H1 (cell line): ENCODE data around the gene CHST8. TPM values are rescaled to one million over a fixed set of nuclear protein-coding genes. Genes with fewer than 3 reads are reported as not detected.

ENCODE experiments used
- CTCF ChIA-PET: fragments of 300-600 bp; sonication (Branson Sonifier 250); formaldehyde crosslinking; loops from one replicate; lab custom pipeline; 2021; ENCODE audit not compliant: partially characterized antibody; lab: Charles Lee
- POLR2A ChIA-PET: fragments of 300-600 bp; sonication (Branson Sonifier 250); formaldehyde crosslinking; loops from one replicate; lab custom pipeline; 2021; ENCODE audit warnings: inconsistent platforms; ENCODE audit not compliant: partially characterized antibody; lab: Charles Lee
- DNase-seq, 2 experiments: peaks; one replicate each; pipeline versions ENCODE4 v3.0.0 to v3.0.0-alpha.2; 2010 to 2022; ENCODE audit warnings: low spot score in 2 of 2, low read depth in 1 of 2, mixed read lengths in 1 of 2
- FAIRE-seq: peaks from 2 replicates; lab custom pipeline; 2011; peaks lifted over from hg19 to GRCh38; lab: Jason Lieb, UNC
- H2AFZ ChIP-seq: 2 replicates; pipeline ENCODE4 v1.8.1; 2012; ENCODE audit warnings: low read length, inconsistent platforms
- H2AK5ac ChIP-seq: 2 replicates; pipeline ENCODE4 v1.6.1; 2013; ENCODE audit warnings: low read depth, low read length
- H2BK120ac ChIP-seq: replicated peaks from 2 replicates; pipeline ENCODE3; 2013; ENCODE audit warnings: low read depth, low read length, inconsistent platforms
- H2BK12ac ChIP-seq: 2 replicates; pipeline ENCODE4 v1.6.1; 2013; ENCODE audit warnings: low read depth, low read length
- H2BK15ac ChIP-seq: 2 replicates; pipeline ENCODE4 v1.6.1; 2013; ENCODE audit warnings: low read length
- H2BK20ac ChIP-seq: 2 replicates; pipeline ENCODE4 v1.6.1; 2013; ENCODE audit warnings: low read length
- H2BK5ac ChIP-seq: 2 replicates; pipeline ENCODE4 v1.6.1; 2013; ENCODE audit warnings: low read depth, low read length
- H3K14ac ChIP-seq: 2 replicates; pipeline ENCODE4 v1.6.1; 2013; ENCODE audit warnings: inconsistent platforms; ENCODE audit not compliant: insufficient read length
- H3K18ac ChIP-seq: 2 replicates; pipeline ENCODE4 v1.6.1; 2013; ENCODE audit warnings: low read length; ENCODE audit errors: extremely low read depth
- H3K23ac ChIP-seq: 2 replicates; pipeline ENCODE4 v1.6.1; 2013; ENCODE audit warnings: inconsistent platforms; ENCODE audit not compliant: insufficient read length
- H3K23me2 ChIP-seq: 2 replicates; pipeline ENCODE4 v1.6.1; 2013; ENCODE audit warnings: low read depth, low read length
- H3K27ac ChIP-seq: 2 replicates; pipeline ENCODE4 v1.6.1; 2011; ENCODE audit warnings: low read depth, low read length, inconsistent platforms
- H3K27me3 ChIP-seq, 4 experiments: replicated peaks in 1 of 4; 1 replicate in 1 of 4; 2 replicates in 3 of 4; pipeline versions ENCODE4 v1.6.1 to v1.8.1; 2011 to 2013; ENCODE audit warnings: low read length in 3 of 4, mild to moderate bottlenecking in 3 of 4, inconsistent platforms in 2 of 4, mixed read lengths in 2 of 4, moderate library complexity in 1 of 4; ENCODE audit not compliant: control insufficient read depth in 3 of 4, insufficient read depth in 3 of 4; ENCODE audit errors: extremely low read depth in 1 of 4
- H3K36me3 ChIP-seq, 4 experiments: 2 replicates each; pipeline versions ENCODE4 v1.6.1 to v1.8.1; 2011 to 2013; ENCODE audit warnings: mild to moderate bottlenecking in 4 of 4, low read length in 3 of 4, moderate library complexity in 2 of 4, control low read depth in 1 of 4, inconsistent platforms in 1 of 4; ENCODE audit not compliant: insufficient read depth in 4 of 4, control insufficient read depth in 2 of 4
- H3K4ac ChIP-seq: replicated peaks from 2 replicates; pipeline ENCODE3; 2013; ENCODE audit warnings: low read length, low read depth, mixed read lengths, inconsistent platforms; ENCODE audit not compliant: insufficient read length
- H3K4me1 ChIP-seq, 4 experiments: replicated peaks in 1 of 4; 1 replicate in 1 of 4; 2 replicates in 3 of 4; pipeline versions ENCODE4 v1.6.1 to v1.8.1; 2011 to 2013; ENCODE audit warnings: low read length in 3 of 4, inconsistent platforms in 2 of 4, mixed read lengths in 1 of 4; ENCODE audit not compliant: insufficient read depth in 4 of 4, control insufficient read depth in 3 of 4
- H3K4me2 ChIP-seq, 2 experiments: 2 replicates each; pipeline versions ENCODE4 v1.6.1 to v1.8.1; 2011 to 2013; ENCODE audit warnings: low read depth in 2 of 2, low read length in 2 of 2, control low read depth in 1 of 2, inconsistent platforms in 1 of 2, mild to moderate bottlenecking in 1 of 2; ENCODE audit not compliant: insufficient read depth in 1 of 2
- H3K4me3 ChIP-seq, 4 experiments: fragments of 200-600, 300-600 bp in 1 of 4; sonication (generic), shearing (Covaris generic), sonication (Bioruptor Twin) in 1 of 4; 2 replicates each; pipeline versions ENCODE4 v1.5.1 to v1.8.1; 2011 to 2016; ENCODE audit warnings: low read length in 4 of 4, low read depth in 3 of 4, control low read depth in 2 of 4, inconsistent platforms in 2 of 4, mild to moderate bottlenecking in 2 of 4, mixed read lengths in 1 of 4, moderate library complexity in 1 of 4; ENCODE audit not compliant: insufficient read depth in 2 of 4; ENCODE audit errors: extremely low read depth in 1 of 4
- H3K56ac ChIP-seq: replicated peaks from 2 replicates; pipeline ENCODE3; 2013; ENCODE audit warnings: low read depth, mild to moderate bottlenecking, mixed read lengths, low read length, inconsistent platforms; ENCODE audit not compliant: insufficient read length
- H3K79me1 ChIP-seq: 2 replicates; pipeline ENCODE4 v1.6.1; 2013; ENCODE audit warnings: low read depth, low read length, control low read depth
- H3K79me2 ChIP-seq, 2 experiments: 2 replicates each; pipeline versions ENCODE4 v1.6.1 to v1.8.1; 2012 to 2013; ENCODE audit warnings: low read length in 2 of 2, mild to moderate bottlenecking in 2 of 2, inconsistent platforms in 1 of 2; ENCODE audit not compliant: insufficient read depth in 2 of 2, control insufficient read depth in 1 of 2
- H3K9ac ChIP-seq, 4 experiments: replicated peaks in 1 of 4; 1 replicate in 1 of 4; 2 replicates in 3 of 4; pipeline versions ENCODE4 v1.6.1 to v1.8.1; 2011 to 2013; ENCODE audit warnings: low read depth in 3 of 4, low read length in 3 of 4, control low read depth in 2 of 4, mild to moderate bottlenecking in 2 of 4, moderate library complexity in 2 of 4, inconsistent platforms in 1 of 4; ENCODE audit errors: extremely low read depth in 1 of 4
- H3K9me3 ChIP-seq, 2 experiments: 2 replicates each; pipeline versions ENCODE4 v1.6.1 to v1.8.1; 2012 to 2013; ENCODE audit warnings: mild to moderate bottlenecking in 2 of 2, moderate library complexity in 2 of 2, control low read depth in 1 of 2, inconsistent platforms in 1 of 2, low read depth in 1 of 2, low read length in 1 of 2, mixed read lengths in 1 of 2; ENCODE audit not compliant: insufficient read depth in 2 of 2
- H4K20me1 ChIP-seq, 2 experiments: replicated peaks in 1 of 2; 2 replicates each; pipeline versions ENCODE3 to v1.8.1; 2011 to 2013; ENCODE audit warnings: inconsistent platforms in 2 of 2, low read length in 2 of 2, mild to moderate bottlenecking in 1 of 2; ENCODE audit not compliant: insufficient read depth in 2 of 2, control insufficient read depth in 1 of 2
- H4K5ac ChIP-seq: 2 replicates; pipeline ENCODE4 v1.6.1; 2013; ENCODE audit warnings: low read length, low read depth, mixed read lengths, inconsistent platforms; ENCODE audit not compliant: insufficient read length
- H4K8ac ChIP-seq: 2 replicates; pipeline ENCODE4 v1.8.0; 2013; ENCODE audit warnings: mild to moderate bottlenecking, moderate library complexity, low read length, inconsistent platforms; ENCODE audit not compliant: insufficient read depth; ENCODE audit errors: extremely low read depth
- H4K91ac ChIP-seq: replicated peaks from 2 replicates; pipeline ENCODE3; 2013; ENCODE audit warnings: low read length, mixed read lengths, inconsistent platforms; ENCODE audit not compliant: insufficient read length
- WGBS, 2 experiments: shearing (Covaris generic) in 1 of 2; methylation state at CpG; one replicate each; pipeline versions ENCODE4 v1.1.6 to v1.1.7; 2013 to 2015; ENCODE audit warnings: low lambda C conversion rate in 2 of 2, mixed read lengths in 2 of 2, inconsistent platforms in 1 of 2, low coverage in 1 of 2, missing lambda C conversion rate in 1 of 2; ENCODE audit not compliant: insufficient replicate concordance in 2 of 2, insufficient coverage in 1 of 2, insufficient read length in 1 of 2; ENCODE audit errors: extremely low coverage in 1 of 2, missing lambda C conversion rate in 1 of 2; 5-methylcytosine and 5-hydroxymethylcytosine counted together
- polyA plus RNA-seq, 7 experiments: library from polyadenylated mRNA; depleted of rRNA in 3 of 7; stranded (reverse) in 5 of 7; unstranded in 2 of 7; fragments of >200 nt in 5 of 7; fragments of 200-250 nt in 2 of 7; gene quantifications; 1 replicate in 5 of 7; 2 replicates in 1 of 7; 4 replicates in 1 of 7; pipeline versions ENCODE4 v1.2.1 to v1.2.3, GENCODE V29; 2011 to 2013; ENCODE audit warnings: missing spikeins in 2 of 7, mixed read lengths in 2 of 7
- total RNA-seq: library from RNA; stranded (reverse); fragmentation: NEBNext Ultra II Directional; extraction: Animal tissue kit (Norgen Biotek cat#: 25700); gene quantifications from 2 replicates; pipeline ENCODE4 v1.2.1, GENCODE V29; 2021

Gene CHST8
- total and polyA plus RNA-seq, 2 of the 8 experiments (the other 6 are each of a cell fraction or from before 2014, with no cell fraction given): 10.8 to 28.2 TPM

DNA sequence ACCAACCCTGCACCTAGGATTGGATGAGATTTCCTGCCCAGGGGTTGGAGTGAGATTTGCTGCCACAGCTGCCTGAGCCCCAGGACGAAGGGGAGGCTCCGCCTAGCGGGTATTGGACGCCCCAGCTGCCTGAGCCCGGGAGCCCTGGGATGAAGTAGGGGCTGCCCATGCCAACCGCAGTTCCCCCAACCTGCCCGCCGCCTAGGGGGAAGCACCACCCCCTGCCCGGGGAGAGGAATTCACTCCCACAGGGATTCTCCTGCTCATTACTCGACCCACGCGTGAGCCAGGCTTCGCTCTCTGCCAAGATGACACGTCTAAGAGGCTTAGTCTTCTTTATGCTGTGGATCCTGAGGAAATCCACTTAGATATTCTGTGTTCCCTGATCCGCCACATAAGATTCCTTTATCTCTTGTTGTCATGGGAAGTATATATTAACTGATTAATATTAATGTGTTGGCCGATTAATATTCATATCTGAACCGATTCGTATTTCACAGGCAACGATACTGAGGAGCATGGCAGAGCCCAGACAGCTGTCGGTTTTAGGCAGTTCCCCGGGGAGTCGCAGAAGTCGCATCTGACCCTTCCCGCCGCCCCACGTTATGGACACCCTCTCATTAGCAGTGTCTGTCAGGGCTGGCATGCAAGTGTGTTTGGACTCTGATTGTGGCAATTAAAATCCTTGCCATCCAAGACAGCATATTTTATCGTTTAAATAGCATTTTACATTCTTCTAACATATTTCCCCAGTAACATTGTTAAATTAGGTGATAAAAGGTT is 130.5 kb downstream of the CHST8 start:
- POLR2A ChIA-PET: interaction anchor here (0.8 to 1.7 kb wide), 2 partner anchors 12 to 129 kb away, joined by 4 to 5 read pairs; partner anchors contain the start of gene CHST8
- FAIRE-seq (no peak), DNase-seq (no peak)
- Histone ChIP-seq H3K18ac (no peak overlapping the region), H4K91ac (no peak overlapping the region), H4K5ac (no peak overlapping the region), H4K8ac (no peak overlapping the region), H2BK120ac (no peak overlapping the region), H3K4me3 (no peak overlapping the region), H2BK5ac (no peak overlapping the region), H2BK12ac (no peak overlapping the region), H2AK5ac (no peak overlapping the region), H3K23me2 (no peaks in the 10 kb centered on the region; the same call in 1 of the 2 replicates), H3K27me3 (no peaks in the 10 kb centered on the region; a peak in 1 of 7 replicates), H3K9me3 (no peaks in the 10 kb centered on the region), H3K9ac (no peak overlapping the region), H3K27ac (no peak overlapping the region), H3K36me3 (no peaks in the 10 kb centered on the region), H4K20me1 (no peaks in the 10 kb centered on the region), H2BK15ac (no peak overlapping the region), H3K4me1 (no peaks in the 10 kb centered on the region; a peak in 1 of 7 replicates), H3K4ac (no peak overlapping the region), H3K23ac (no peak overlapping the region), H3K4me2 (no peak overlapping the region), H3K56ac (no peak overlapping the region), H3K14ac (no peak overlapping the region), H3K79me2 (no peaks in the 10 kb centered on the region), H3K79me1 (no peaks in the 10 kb centered on the region), H2AFZ (no peak overlapping the region), H2BK20ac (no peak overlapping the region)
- WGBS, 2 experiments: 94% methylated on average over 26 of the region's 27 CpGs; no CpG with 5 or more reads in 1 of the 2 experiments
- CTCF ChIA-PET: interaction anchor here (0.8 to 1.2 kb wide), 2 partner anchors 16 to 123 kb away, joined by 3 read pairs; no protein-coding TSS in a partner anchor
